Keratinocyte (primary cell): Measurements from ENCODE around the gene DTX3. TPM values are rescaled to one million over a fixed set of nuclear protein-coding genes. Genes with fewer than 3 reads are reported as not detected.
"Not testable (repeated sequence)": the region's sequence is repeated elsewhere in the genome, so short reads cannot be mapped to it uniquely, and the experiment has no call there.

Experiments
- DNase-seq: peaks from one replicate; pipeline ENCODE4 v3.0.0-alpha.2; 2011; ENCODE audit warnings: low read depth, missing footprints, low spot score
- FAIRE-seq: peaks from 2 replicates; lab custom pipeline; 2011; peaks lifted over from hg19 to GRCh38; lab: Jason Lieb, UNC
- H2AFZ ChIP-seq: 2 replicates; pipeline ENCODE4 v1.6.0; 2012; ENCODE audit warnings: low read length, control low read depth, inconsistent platforms; ENCODE audit not compliant: control insufficient read depth
- H3K27ac ChIP-seq: 2 replicates; pipeline ENCODE4 v1.5.1; 2011; ENCODE audit warnings: low read length; ENCODE audit not compliant: control insufficient read depth, insufficient read depth
- H3K27me3 ChIP-seq: 3 replicates; pipeline ENCODE4 v1.6.0; 2011; ENCODE audit warnings: low read length; ENCODE audit not compliant: control insufficient read depth, insufficient read depth; ENCODE audit errors: extremely low read depth
- H3K36me3 ChIP-seq, 2 experiments: 2 replicates in 1 of 2; 3 replicates in 1 of 2; pipeline ENCODE4 v1.5.1; 2011; ENCODE audit warnings: low read length in 2 of 2, mild to moderate bottlenecking in 1 of 2; ENCODE audit not compliant: control insufficient read depth in 2 of 2, insufficient read depth in 2 of 2; ENCODE audit errors: extremely low read depth in 1 of 2
- H3K4me1 ChIP-seq: 3 replicates; pipeline ENCODE4 v1.5.1; 2011; ENCODE audit warnings: low read length; ENCODE audit not compliant: control insufficient read depth, insufficient read depth; ENCODE audit errors: extremely low read depth
- H3K4me2 ChIP-seq: 3 replicates; pipeline ENCODE4 v1.6.0; 2011; ENCODE audit warnings: low read depth, low read length; ENCODE audit not compliant: control insufficient read depth, insufficient read depth; ENCODE audit errors: extremely low read depth
- H3K4me3 ChIP-seq, 3 experiments: fragments of 200-600 bp in 1 of 3; sonication (generic) in 1 of 3; 2 replicates in 2 of 3; 3 replicates in 1 of 3; pipeline ENCODE4 v1.5.1; 2011 to 2016; ENCODE audit warnings: low read length in 3 of 3, mild to moderate bottlenecking in 3 of 3, control low read depth in 2 of 3, inconsistent platforms in 1 of 3, low read depth in 1 of 3, mixed read lengths in 1 of 3, mixed run types in 1 of 3, moderate library complexity in 1 of 3; ENCODE audit not compliant: control insufficient read depth in 2 of 3, insufficient read depth in 2 of 3; ENCODE audit errors: extremely low read depth in 1 of 3
- H3K79me2 ChIP-seq: 2 replicates; pipeline ENCODE4 v1.6.0; 2012; ENCODE audit warnings: low read length; ENCODE audit not compliant: control insufficient read depth, insufficient read depth
- H3K9ac ChIP-seq: 3 replicates; pipeline ENCODE4 v1.6.0; 2011; ENCODE audit warnings: low read length; ENCODE audit not compliant: control insufficient read depth, insufficient read depth; ENCODE audit errors: extremely low read depth
- H3K9me1 ChIP-seq: 3 replicates; pipeline ENCODE4 v1.6.0; 2011; ENCODE audit warnings: low read length; ENCODE audit not compliant: control insufficient read depth, insufficient read depth; ENCODE audit errors: extremely low read depth
- H3K9me3 ChIP-seq: 2 replicates; pipeline ENCODE4 v1.5.1; 2012; ENCODE audit warnings: low read depth, low read length; ENCODE audit not compliant: control insufficient read depth
- H4K20me1 ChIP-seq: 3 replicates; pipeline ENCODE4 v1.6.0; 2011; ENCODE audit warnings: low read length; ENCODE audit not compliant: control insufficient read depth, insufficient read depth; ENCODE audit errors: extremely low read depth
- EZH2 ChIP-seq: IDR thresholded peaks from one replicate; pipeline ENCODE4 v1.6.1; 2012; ENCODE audit warnings: inconsistent platforms, mild to moderate bottlenecking, low read length, moderate library complexity
- dilution Hi-C: fragments of 300-500 bp; cut with MboI; formaldehyde crosslinking; loops from one replicate; pipeline ENCODE4 v1.7.0; 2020; ENCODE audit warnings: low sequenced_read_pairs; ENCODE audit not compliant: extremely low pct_ligation_motif_present
- polyA plus RNA-seq, 5 experiments: library from polyadenylated mRNA; depleted of rRNA in 3 of 5; stranded (reverse) in 3 of 5; stranded (forward) in 1 of 5; unstranded in 1 of 5; fragments of >200 nt; gene quantifications; 1 replicate in 1 of 5; 2 replicates in 3 of 5; 3 replicates in 1 of 5; pipeline versions ENCODE4 v1.2.1 to v1.2.3, GENCODE V29; 2011 to 2012; ENCODE audit warnings: missing spikeins in 2 of 5, low read depth in 1 of 5, low replicate concordance in 1 of 5
- TF ChIP-seq, protein P1 (sequence below), 3 experiments: IDR thresholded peaks in 1 of 3; conservative IDR thresholded peaks in 1 of 3; optimal IDR thresholded peaks in 1 of 3; 2 replicates in 2 of 3; 3 replicates in 1 of 3; pipeline versions ENCODE3 to v1.5.1; 2011; ENCODE audit warnings: low read length in 3 of 3, mild to moderate bottlenecking in 3 of 3, moderate library complexity in 2 of 3, control low read depth in 1 of 3, inconsistent platforms in 1 of 3; ENCODE audit not compliant: insufficient read depth in 2 of 3; ENCODE audit errors: extremely low read depth in 1 of 3

Gene DTX3
- polyA plus RNA-seq, 1 donor (not counting 4 experiments of a cell fraction or from before 2014, with no cell fraction given) = 2.6 TPM

DNA sequence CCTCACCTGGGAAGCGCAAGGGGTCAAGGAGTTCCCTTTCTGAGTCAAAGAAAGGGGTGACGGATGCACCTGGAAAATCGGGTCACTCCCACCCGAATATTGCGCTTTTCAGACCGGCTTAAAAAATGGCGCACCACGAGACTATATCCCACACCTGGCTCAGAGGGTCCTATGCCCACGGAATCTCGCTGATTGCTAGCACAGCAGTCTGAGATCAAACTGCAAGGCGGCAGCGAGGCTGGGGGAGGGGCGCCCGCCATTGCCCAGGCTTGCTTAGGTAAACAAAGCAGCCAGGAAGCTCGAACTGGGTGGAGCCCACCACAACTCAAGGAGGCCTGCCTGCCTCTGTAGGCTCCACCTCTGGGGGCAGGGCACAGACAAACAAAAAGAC, 42.0 kb downstream of the DTX3 start:
- H3K79me2 ChIP-seq, H3K4me2 ChIP-seq, H3K9me3 ChIP-seq, H3K27ac ChIP-seq, H3K4me3 ChIP-seq, H4K20me1 ChIP-seq, H3K36me3 ChIP-seq, H3K27me3 ChIP-seq, H2AFZ ChIP-seq, dilution Hi-C loops, H3K9ac ChIP-seq, DNase-seq, H3K4me1 ChIP-seq, FAIRE-seq, H3K9me1 ChIP-seq: not testable (repeated sequence)

DNA sequence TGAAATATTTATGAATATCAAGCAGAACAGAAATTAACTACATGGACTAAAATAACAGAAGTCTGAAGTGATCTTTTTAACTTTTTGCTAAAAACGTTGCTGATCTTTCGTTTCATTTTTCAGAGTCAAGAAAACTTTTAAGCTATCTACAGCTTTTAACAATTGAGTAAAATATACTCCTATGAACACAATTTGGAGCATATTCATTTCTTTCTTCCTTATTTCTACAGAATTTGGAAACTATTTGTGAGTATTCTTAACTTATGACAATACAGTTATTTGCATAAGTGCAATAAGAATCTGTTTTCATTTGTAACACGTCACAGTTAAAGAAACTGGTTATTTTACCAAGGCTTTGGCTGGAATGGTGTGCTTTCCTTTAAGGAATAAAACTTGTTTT, 49.4 kb downstream of the DTX3 start:
- no peak overlapping the region for H3K4me3 ChIP-seq
- DNase-seq (no peak), FAIRE-seq (no peak)
- no peak overlapping the region for H3K4me2 ChIP-seq
- H3K9ac ChIP-seq = no peak overlapping the region
- no peaks in the 10 kb centered on the region for H4K20me1 ChIP-seq
- H2AFZ ChIP-seq = no peak overlapping the region
- H3K36me3 ChIP-seq = no peaks in the 10 kb centered on the region
- H3K27ac ChIP-seq = no peak overlapping the region
- H3K4me1 ChIP-seq = no peaks in the 10 kb centered on the region
- no peak for TF ChIP-seq EZH2
- TF ChIP-seq, protein P1, sequence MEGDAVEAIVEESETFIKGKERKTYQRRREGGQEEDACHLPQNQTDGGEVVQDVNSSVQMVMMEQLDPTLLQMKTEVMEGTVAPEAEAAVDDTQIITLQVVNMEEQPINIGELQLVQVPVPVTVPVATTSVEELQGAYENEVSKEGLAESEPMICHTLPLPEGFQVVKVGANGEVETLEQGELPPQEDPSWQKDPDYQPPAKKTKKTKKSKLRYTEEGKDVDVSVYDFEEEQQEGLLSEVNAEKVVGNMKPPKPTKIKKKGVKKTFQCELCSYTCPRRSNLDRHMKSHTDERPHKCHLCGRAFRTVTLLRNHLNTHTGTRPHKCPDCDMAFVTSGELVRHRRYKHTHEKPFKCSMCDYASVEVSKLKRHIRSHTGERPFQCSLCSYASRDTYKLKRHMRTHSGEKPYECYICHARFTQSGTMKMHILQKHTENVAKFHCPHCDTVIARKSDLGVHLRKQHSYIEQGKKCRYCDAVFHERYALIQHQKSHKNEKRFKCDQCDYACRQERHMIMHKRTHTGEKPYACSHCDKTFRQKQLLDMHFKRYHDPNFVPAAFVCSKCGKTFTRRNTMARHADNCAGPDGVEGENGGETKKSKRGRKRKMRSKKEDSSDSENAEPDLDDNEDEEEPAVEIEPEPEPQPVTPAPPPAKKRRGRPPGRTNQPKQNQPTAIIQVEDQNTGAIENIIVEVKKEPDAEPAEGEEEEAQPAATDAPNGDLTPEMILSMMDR (optimal IDR thresholded peaks at IDR 0.05 in 1 of 3, IDR thresholded peaks at IDR 0.05 in 1 of 3, conservative IDR thresholded peaks at IDR 0.05 in 1 of 3; ENCODE audit: extremely low read depth in 1 of 3, insufficient read depth in 2 of 3, low read length in 3 of 3) = no peak
- no peaks in the 10 kb centered on the region for H3K9me1 ChIP-seq
- H3K27me3 ChIP-seq = no peaks in the 10 kb centered on the region
- no peaks in the 10 kb centered on the region for H3K9me3 ChIP-seq
- dilution Hi-C loops = no loop called here
- H3K79me2 ChIP-seq = no peaks in the 10 kb centered on the region

DNA sequence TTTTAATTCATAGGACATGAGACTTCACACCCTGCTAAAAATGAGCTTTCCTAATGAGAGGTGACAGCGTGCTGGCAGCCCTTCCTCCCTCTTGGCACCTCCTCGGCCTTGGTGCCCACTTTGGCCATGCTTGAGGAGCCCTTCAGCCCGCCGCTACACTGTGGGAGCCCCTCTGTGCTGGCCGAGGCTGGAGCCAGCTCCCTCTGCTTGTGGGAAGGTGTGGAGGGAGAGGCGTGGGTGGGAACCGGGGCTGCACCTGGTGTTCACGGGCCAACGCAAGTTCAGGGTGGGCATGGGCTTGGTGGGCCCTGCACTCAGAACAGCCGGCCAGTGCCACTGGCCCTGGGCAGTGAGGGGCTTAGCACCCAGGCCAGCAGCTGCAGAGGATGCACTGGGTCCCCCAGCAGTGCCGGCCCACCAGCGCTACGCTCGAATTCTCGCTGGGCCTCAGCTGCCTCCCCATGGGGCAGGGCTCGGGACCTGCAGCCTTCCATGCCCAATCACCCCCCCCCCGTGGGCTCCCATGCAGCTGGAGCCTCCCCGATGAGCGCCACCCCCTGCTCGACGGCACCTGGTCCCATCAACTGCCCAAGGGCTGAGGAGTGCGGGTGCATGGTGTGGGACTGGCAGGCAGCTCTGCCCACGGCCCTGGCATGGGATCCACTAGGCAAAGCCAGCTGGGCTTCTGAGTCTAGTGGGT, 51.1 kb downstream of the DTX3 start:
- no peak overlapping the region for H3K4me3 ChIP-seq

More for the DNA sequence above, 51.1 kb downstream of the DTX3 start:
- Histone ChIP-seq H4K20me1 (no peaks in the 10 kb centered on the region), H2AFZ (no peak overlapping the region), H3K27ac (no peak overlapping the region), H3K79me2 (no peaks in the 10 kb centered on the region), H3K27me3 (no peaks in the 10 kb centered on the region), H3K36me3 (no peaks in the 10 kb centered on the region), H3K9me1 (no peaks in the 10 kb centered on the region), H3K9ac (no peak overlapping the region), H3K4me1 (no peaks in the 10 kb centered on the region), H3K9me3 (no peaks in the 10 kb centered on the region), H3K4me2 (no peak overlapping the region)
- no peak for DNase-seq
- no peak for TF ChIP-seq EZH2
- TF ChIP-seq, protein P1 (optimal IDR thresholded peaks at IDR 0.05 in 1 of 3, IDR thresholded peaks at IDR 0.05 in 1 of 3, conservative IDR thresholded peaks at IDR 0.05 in 1 of 3; ENCODE audit: extremely low read depth in 1 of 3, insufficient read depth in 2 of 3, low read length in 3 of 3) = no peak
- no peak for FAIRE-seq
- dilution Hi-C loops = no loop called here
